GM06990 (cell line): ENCODE measurements around the gene NMNAT2.

ENCODE experiments used
- DNase-seq: peaks from one replicate; pipeline ENCODE4 v3.0.0-alpha.2; 2011; ENCODE audit not compliant: insufficient read length; ENCODE audit errors: extremely low read depth
- H3K27me3 ChIP-seq: replicated peaks from 2 replicates; pipeline ENCODE4 v1.6.0; 2011; ENCODE audit warnings: low read length; ENCODE audit not compliant: control insufficient read depth, insufficient read depth
- H3K36me3 ChIP-seq: 2 replicates; pipeline ENCODE4 v1.5.1; 2011; ENCODE audit warnings: low read length; ENCODE audit not compliant: control insufficient read depth, insufficient read depth
- H3K4me3 ChIP-seq: replicated peaks from 2 replicates; pipeline ENCODE4 v1.5.1; 2011; ENCODE audit warnings: low read depth, mild to moderate bottlenecking, control low read depth, low read length
- TF ChIP-seq, protein P1 (sequence below): IDR thresholded peaks from 2 replicates; pipeline ENCODE4 v1.5.1; 2011; ENCODE audit warnings: low read length, control low read depth, mild to moderate bottlenecking, inconsistent platforms; ENCODE audit not compliant: insufficient read depth, poor library complexity, severe bottlenecking

Gene NMNAT2

DNA sequence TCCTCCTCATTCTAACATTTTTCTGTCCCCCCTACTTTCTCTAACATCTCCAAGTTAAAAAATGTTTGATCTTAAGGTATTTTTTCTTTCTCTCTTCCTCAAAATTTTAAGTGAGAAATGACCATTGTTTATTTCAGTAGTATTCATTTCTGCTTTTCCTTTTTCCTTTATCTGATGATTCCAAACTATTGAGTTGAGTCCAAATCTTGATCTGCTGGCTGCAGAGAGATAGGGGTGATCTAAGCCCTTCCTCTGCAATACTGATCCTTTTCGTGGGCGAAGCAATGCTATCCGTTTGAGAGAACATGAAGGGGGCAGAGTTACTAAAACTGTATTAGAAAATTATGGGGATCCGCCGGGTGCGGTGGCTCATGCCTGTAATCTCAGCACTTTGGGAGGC, 516 bp upstream of the NMNAT2 start:
- Histone ChIP-seq H3K27me3 (no peaks in the 10 kb centered on the region; the same call in 1 of the 2 replicates), H3K4me3 (no peak overlapping the region), H3K36me3 (no peaks in the 10 kb centered on the region)
- DNase-seq = no peak
- TF ChIP-seq, protein P1, sequence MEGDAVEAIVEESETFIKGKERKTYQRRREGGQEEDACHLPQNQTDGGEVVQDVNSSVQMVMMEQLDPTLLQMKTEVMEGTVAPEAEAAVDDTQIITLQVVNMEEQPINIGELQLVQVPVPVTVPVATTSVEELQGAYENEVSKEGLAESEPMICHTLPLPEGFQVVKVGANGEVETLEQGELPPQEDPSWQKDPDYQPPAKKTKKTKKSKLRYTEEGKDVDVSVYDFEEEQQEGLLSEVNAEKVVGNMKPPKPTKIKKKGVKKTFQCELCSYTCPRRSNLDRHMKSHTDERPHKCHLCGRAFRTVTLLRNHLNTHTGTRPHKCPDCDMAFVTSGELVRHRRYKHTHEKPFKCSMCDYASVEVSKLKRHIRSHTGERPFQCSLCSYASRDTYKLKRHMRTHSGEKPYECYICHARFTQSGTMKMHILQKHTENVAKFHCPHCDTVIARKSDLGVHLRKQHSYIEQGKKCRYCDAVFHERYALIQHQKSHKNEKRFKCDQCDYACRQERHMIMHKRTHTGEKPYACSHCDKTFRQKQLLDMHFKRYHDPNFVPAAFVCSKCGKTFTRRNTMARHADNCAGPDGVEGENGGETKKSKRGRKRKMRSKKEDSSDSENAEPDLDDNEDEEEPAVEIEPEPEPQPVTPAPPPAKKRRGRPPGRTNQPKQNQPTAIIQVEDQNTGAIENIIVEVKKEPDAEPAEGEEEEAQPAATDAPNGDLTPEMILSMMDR = no peak

DNA sequence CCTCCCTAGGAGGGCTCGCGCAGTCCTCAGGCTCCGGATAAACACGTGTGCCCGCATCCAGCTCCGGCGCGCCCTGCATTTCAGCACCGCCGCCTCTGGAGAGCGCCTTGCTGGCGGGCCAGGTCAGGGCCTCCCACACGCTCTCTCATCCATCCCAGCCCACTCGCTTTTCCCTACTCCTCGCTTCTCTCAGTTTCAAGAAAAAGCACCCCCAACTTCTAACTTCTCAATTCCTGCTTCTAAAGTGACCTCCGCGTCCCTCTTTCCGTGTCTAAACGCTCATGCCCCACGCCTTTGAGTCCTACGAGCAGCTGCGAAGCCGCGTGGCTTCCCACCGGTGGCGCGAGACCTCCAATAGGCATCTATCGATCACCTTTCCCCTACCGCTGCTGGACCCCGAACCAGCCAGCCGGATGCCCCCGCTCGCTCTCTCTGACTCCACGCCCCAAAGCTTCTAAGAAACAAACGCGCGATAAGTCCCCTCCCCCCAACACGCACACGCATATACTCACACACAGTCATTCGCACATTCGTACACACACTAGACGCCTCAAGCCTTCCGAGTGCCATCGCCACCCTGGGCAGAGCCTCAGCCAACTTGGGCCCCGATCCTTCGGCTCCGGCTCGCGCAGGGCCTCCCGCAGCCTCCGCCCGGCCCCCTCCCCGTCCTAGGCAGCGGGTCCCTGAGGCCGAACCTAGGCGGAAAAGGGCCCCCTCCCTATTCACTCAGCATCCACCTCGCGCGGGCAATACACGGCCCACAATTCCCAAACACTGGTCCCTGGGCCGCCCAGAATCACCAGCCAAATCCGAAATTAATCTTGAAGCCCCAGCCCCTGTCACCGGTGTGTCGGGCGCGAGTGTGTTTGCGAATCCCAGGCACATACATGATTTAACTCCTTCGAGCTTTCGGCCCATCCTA, 1.1 kb downstream of the NMNAT2 start:
- DNase-seq = no peak
- no peaks in the 10 kb centered on the region; the same call in 1 of the 2 replicates for H3K27me3 ChIP-seq
- TF ChIP-seq, protein P1 = no peak

GRCh38 chr1:183414365-183414764, 3.8 kb downstream of the NMNAT2 start:
- TF ChIP-seq, protein P1 = no peak
- H3K27me3 ChIP-seq = no peaks in the 10 kb centered on the region; the same call in 1 of the 2 replicates
- no peaks in the 10 kb centered on the region for H3K36me3 ChIP-seq
- DNase-seq = no peak
- H3K4me3 ChIP-seq = no peak overlapping the region

More for the DNA sequence above, 1.1 kb downstream of the NMNAT2 start:
- Histone ChIP-seq H3K4me3 (no peak overlapping the region), H3K36me3 (no peaks in the 10 kb centered on the region)

DNA sequence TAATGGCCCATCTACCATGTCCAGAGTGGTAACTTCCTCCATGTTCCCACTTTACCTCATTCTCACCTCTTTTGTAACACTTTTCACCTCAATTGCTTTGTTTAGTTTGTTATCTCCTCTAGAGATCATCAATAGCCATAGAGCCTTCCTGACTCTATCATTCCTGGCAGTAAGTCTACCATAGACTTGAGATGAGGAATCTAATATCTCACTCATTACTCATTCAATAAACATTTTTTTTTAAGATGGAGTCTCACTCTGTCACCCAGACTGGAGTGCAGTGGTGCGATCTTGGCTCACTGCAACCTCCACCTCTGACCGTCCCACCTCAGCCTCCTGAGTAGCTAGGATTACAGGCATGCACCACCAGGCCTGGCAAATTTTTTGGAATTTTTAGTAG, 7.1 kb downstream of the NMNAT2 start:
- DNase-seq = no peak

DNA sequence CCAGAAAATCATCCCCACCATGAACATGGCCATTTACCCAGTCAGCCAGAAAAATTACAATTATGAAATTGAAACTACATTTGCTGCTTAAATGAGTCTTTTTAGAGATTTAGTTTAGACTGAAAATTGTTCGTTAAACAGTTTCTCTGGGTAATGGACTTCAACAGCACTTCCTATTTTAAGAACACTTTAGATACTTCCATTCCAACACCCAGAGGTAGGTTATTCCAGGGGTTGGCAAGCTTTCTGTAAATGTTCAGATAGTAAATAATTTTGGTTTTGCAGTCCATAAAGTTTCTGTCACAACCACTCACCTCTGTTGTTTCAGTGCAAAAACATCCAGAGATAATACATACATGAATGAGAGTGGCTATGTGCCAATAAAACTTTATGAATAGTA, 10.2 kb downstream of the NMNAT2 start:
- Histone ChIP-seq H3K27me3 (no peaks in the 10 kb centered on the region), H3K4me3 (no peak overlapping the region), H3K36me3 (no peaks in the 10 kb centered on the region)
- TF ChIP-seq, protein P1 = no peak
- no peak for DNase-seq

More for the DNA sequence above, 7.1 kb downstream of the NMNAT2 start:
- TF ChIP-seq, protein P1 = no peak
- no peak overlapping the region for H3K4me3 ChIP-seq
- no peaks in the 10 kb centered on the region for H3K36me3 ChIP-seq
- no peaks in the 10 kb centered on the region for H3K27me3 ChIP-seq
